GM12878 (cell line): ENCODE data around the gene MFNG.

Experiments
- CTCF ChIP-seq, 3 experiments: IDR thresholded peaks in 2 of 3; conservative IDR thresholded peaks in 1 of 3; 2 replicates each; pipeline ENCODE4 v1.5.1; 2011; ENCODE audit warnings: low read depth in 3 of 3, low read length in 3 of 3, mild to moderate bottlenecking in 3 of 3, control low read depth in 2 of 3, moderate library complexity in 2 of 3, inconsistent platforms in 1 of 3, mixed read lengths in 1 of 3; ENCODE audit not compliant: control insufficient read depth in 2 of 3, insufficient read depth in 1 of 3; ENCODE audit errors: extremely low read depth in 1 of 3
- MEF2A ChIP-seq: IDR thresholded peaks from 2 replicates; pipeline ENCODE4 v1.6.1; 2011; ENCODE audit warnings: low read depth, mild to moderate bottlenecking, low read length, moderate library complexity; ENCODE audit not compliant: insufficient read depth
- POLR2AphosphoS2 ChIP-seq: IDR thresholded peaks from 2 replicates; pipeline ENCODE4 v1.6.1; 2011; ENCODE audit warnings: low read depth, mild to moderate bottlenecking, low read length, improper control_type of control experiment, moderate library complexity
- RCOR1 ChIP-seq: conservative IDR thresholded peaks from 2 replicates; pipeline ENCODE4 v1.6.1; 2012; ENCODE audit warnings: low read depth, low read length, improper control_type of control experiment

- TF ChIP-seq RCOR1 = no peak
- no peak for TF ChIP-seq MEF2A
- TF ChIP-seq CTCF (IDR thresholded peaks at IDR 0.05 in 2 of 3, conservative IDR thresholded peaks at IDR 0.05 in 1 of 3; ENCODE audit: control insufficient read depth in 2 of 3, extremely low read depth in 1 of 3, insufficient read depth in 1 of 3, low read depth in 3 of 3, low read length in 3 of 3) = no peak
- no peak for TF ChIP-seq POLR2AphosphoS2
These were observed 9.5 kb downstream of the MFNG start for GRCh38 chr22:37476389-37477329.
